KMS-11 (cell line): Measurements from ENCODE around the gene ALKBH3.

Source experiments
- H2AFZ ChIP-seq: fragments of 200-600 bp; sonication (generic); 2 replicates; pipeline ENCODE4 v1.6.1; 2016; ENCODE audit warnings: antibody characterized with exemption, mixed run types, low read depth
- H3K27ac ChIP-seq: fragments of 200-600 bp; sonication (generic); 2 replicates; pipeline ENCODE4 v1.6.1; 2016; ENCODE audit warnings: mild to moderate bottlenecking, mixed run types
- H3K27me3 ChIP-seq: fragments of 200-600 bp; sonication (generic); 2 replicates; pipeline ENCODE4 v1.6.1; 2017; ENCODE audit warnings: mild to moderate bottlenecking, low read depth, mixed run types, moderate library complexity; ENCODE audit not compliant: insufficient read depth
- H3K36me3 ChIP-seq: fragments of 200-600 bp; sonication (generic); 2 replicates; pipeline ENCODE4 v1.6.1; 2017; ENCODE audit warnings: mild to moderate bottlenecking, mixed run types; ENCODE audit not compliant: insufficient read depth
- H3K4me1 ChIP-seq: fragments of 200-600 bp; sonication (generic); 2 replicates; pipeline ENCODE4 v1.6.1; 2016; ENCODE audit warnings: mild to moderate bottlenecking, low read depth, mixed run types; ENCODE audit not compliant: poor library complexity, severe bottlenecking
- H3K4me2 ChIP-seq: fragments of 200-600 bp; sonication (generic); 2 replicates; pipeline ENCODE4 v1.7.0; 2016; ENCODE audit warnings: mild to moderate bottlenecking, mixed run types
- H3K4me3 ChIP-seq: fragments of 200-600 bp; sonication (generic); IDR thresholded peaks from 2 replicates; pipeline ENCODE4 v1.6.1; 2017; ENCODE audit warnings: low read depth, low read length, mixed read lengths; ENCODE audit not compliant: insufficient read depth
- H3K79me2 ChIP-seq: fragments of 200-600 bp; sonication (generic); 2 replicates; pipeline ENCODE4 v1.6.1; 2016; ENCODE audit warnings: low read depth, mixed run types; ENCODE audit not compliant: insufficient read depth
- H3K9ac ChIP-seq: fragments of 200-600 bp; sonication (generic); 2 replicates; pipeline ENCODE4 v1.6.1; 2016; ENCODE audit warnings: mild to moderate bottlenecking, mixed run types
- H4K20me1 ChIP-seq: fragments of 200-600 bp; sonication (generic); 2 replicates; pipeline ENCODE4 v1.6.1; 2016; ENCODE audit warnings: mild to moderate bottlenecking, mixed run types; ENCODE audit not compliant: insufficient read depth
- TF ChIP-seq, protein P1 (sequence below): fragments of 200-600 bp; sonication (generic); conservative IDR thresholded peaks from 2 replicates; pipeline ENCODE4 v1.6.1; 2017; ENCODE audit warnings: low read depth, mild to moderate bottlenecking, antibody characterized with exemption, low read length, moderate library complexity, mixed read lengths

ALKBH3 gene

DNA sequence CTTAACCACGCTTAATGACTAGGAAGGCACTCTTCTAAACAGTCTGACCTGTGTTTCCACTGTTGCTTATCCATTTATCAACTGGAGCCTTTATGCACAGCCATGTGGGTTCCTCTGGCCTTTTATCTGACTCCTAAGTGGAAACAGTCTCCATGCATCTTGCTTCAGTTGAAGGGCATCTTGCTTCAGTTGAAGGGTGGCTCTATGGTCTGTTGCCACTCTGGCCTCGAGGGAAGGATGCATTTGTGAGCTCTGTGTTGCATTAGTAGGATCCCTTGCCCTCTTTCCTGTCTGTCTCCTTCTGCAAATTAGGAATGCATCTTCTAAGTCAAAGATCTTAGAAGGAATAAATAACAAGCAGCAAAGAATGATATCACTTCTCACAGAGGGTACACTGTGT, 36.0 kb downstream of the ALKBH3 start:
- no peak overlapping the region for H3K9ac ChIP-seq
- no peak overlapping the region for H3K27ac ChIP-seq
- H3K27me3 ChIP-seq: no peaks in the 10 kb centered on the region
- H3K4me2 ChIP-seq: no peak overlapping the region
- no peak overlapping the region for H3K4me3 ChIP-seq
- H4K20me1 ChIP-seq: no peaks in the 10 kb centered on the region
- H3K36me3 ChIP-seq: no peaks in the 10 kb centered on the region
- TF ChIP-seq, protein P1, sequence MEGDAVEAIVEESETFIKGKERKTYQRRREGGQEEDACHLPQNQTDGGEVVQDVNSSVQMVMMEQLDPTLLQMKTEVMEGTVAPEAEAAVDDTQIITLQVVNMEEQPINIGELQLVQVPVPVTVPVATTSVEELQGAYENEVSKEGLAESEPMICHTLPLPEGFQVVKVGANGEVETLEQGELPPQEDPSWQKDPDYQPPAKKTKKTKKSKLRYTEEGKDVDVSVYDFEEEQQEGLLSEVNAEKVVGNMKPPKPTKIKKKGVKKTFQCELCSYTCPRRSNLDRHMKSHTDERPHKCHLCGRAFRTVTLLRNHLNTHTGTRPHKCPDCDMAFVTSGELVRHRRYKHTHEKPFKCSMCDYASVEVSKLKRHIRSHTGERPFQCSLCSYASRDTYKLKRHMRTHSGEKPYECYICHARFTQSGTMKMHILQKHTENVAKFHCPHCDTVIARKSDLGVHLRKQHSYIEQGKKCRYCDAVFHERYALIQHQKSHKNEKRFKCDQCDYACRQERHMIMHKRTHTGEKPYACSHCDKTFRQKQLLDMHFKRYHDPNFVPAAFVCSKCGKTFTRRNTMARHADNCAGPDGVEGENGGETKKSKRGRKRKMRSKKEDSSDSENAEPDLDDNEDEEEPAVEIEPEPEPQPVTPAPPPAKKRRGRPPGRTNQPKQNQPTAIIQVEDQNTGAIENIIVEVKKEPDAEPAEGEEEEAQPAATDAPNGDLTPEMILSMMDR: no peak
- H3K79me2 ChIP-seq: no peaks in the 10 kb centered on the region
- peaks cover 40% of the 10 kb centered on the region for H3K4me1 ChIP-seq
- no peak overlapping the region for H2AFZ ChIP-seq

DNA sequence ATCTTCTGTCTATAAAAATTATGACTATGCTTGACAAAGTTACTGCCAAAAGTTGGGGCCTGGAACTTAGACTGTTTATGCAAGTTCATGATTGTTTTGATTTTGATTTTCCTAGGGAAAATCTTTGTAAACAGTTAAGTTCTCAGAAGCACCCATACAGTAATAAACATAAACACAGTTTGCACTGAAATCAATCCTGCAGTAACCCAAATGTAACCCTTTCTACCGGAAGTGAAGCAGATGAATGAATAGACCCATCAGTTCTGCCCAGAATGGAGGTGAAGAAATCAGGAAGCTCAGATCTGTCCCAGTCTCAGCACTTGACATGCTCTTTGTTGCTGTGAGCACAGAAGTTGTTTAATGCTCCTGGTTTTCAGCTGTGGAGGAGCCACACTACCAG, 37.2 kb downstream of the ALKBH3 start:
- Histone ChIP-seq H3K4me2 (no peak overlapping the region), H3K9ac (no peak overlapping the region), H4K20me1 (no peaks in the 10 kb centered on the region), H3K36me3 (no peaks in the 10 kb centered on the region), H3K27ac (no peak overlapping the region), H3K27me3 (no peaks in the 10 kb centered on the region), H2AFZ (no peak overlapping the region), H3K4me3 (no peak overlapping the region), H3K79me2 (no peaks in the 10 kb centered on the region), H3K4me1 (peaks cover 45% of the 10 kb centered on the region)
- TF ChIP-seq, protein P1: no peak

DNA sequence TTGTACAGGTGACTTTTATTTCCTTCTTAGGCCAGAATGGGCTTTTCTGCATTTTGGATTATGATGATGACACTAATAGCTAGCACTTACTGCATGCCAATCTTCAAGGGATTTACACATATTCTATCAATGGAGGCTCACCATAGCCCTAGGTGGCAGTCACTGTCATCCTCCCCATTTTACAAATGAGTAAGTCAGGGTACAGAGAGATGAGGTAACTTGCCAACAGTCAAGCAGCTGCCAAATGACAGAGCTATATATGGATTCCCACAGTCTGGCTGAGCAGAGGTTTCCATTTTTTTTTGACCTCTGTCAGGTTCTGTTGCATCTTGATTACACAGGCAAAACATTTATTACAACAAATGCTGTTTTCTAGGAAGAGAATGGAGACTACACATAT, 38.0 kb downstream of the ALKBH3 start:
- Histone ChIP-seq H3K27ac (no peak overlapping the region), H3K4me1 (peaks cover 54% of the 10 kb centered on the region), H3K36me3 (no peaks in the 10 kb centered on the region)

DNA sequence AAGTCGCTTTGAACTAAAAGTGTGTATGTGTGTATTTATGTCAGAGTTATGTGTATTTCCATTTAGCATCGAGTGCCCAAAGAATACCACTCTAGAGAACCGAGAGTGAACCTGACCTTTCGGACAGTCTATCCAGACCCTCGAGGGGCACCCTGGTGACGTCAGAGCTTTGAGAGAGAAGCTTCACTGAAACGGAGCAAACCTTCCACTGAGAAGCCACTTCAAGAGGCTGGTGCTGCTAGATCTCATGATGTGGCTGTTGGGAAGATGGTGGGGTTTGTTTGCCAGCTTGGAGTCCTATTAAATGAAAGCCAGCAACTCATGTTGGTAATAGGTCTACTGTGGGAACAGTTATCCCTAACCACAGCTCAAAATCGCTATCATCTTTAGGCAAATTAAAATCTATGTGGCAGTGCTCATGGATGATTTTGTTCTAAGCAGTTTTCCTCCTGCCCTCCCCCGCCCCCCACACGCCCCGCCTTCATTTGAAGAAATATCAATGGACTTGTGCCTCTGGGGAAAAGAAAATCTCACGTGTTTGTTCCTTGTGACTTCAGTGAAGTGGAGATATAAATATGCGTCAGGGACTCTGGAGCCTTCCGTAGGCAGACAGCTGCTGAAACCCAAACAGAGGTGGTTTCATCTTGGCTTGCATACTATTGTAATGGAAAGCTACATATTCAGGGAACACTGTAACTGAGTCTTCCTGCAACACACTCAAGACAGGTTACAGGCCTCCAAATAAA, 39.4 kb downstream of the ALKBH3 start:
- H3K27ac ChIP-seq: peak overlapping the region; percentile 82

More for the DNA sequence above, 38.0 kb downstream of the ALKBH3 start:
- Histone ChIP-seq H3K9ac (no peak overlapping the region), H3K4me3 (no peak overlapping the region), H4K20me1 (no peaks in the 10 kb centered on the region), H2AFZ (no peak overlapping the region), H3K79me2 (no peaks in the 10 kb centered on the region), H3K4me2 (no peak overlapping the region), H3K27me3 (no peaks in the 10 kb centered on the region)
- TF ChIP-seq, protein P1: no peak

More for the DNA sequence above, 39.4 kb downstream of the ALKBH3 start:
- H4K20me1 ChIP-seq: no peaks in the 10 kb centered on the region
- H3K36me3 ChIP-seq: no peaks in the 10 kb centered on the region
- peaks cover 64% of the 10 kb centered on the region for H3K4me1 ChIP-seq
- no peaks in the 10 kb centered on the region for H3K79me2 ChIP-seq
- H3K4me3 ChIP-seq: no peak overlapping the region
- no peak overlapping the region for H2AFZ ChIP-seq
- H3K4me2 ChIP-seq: peak overlapping the region; percentile 92
- no peaks in the 10 kb centered on the region for H3K27me3 ChIP-seq
- TF ChIP-seq, protein P1: no peak
- H3K9ac ChIP-seq: no peak overlapping the region
